ENCODE data around the gene BACE2.

BACE2 gene

GRCh38 chr21:41215856-41216408 is 48.0 kb downstream of the BACE2 start:
- DNase-seq (ENCODE audit: low spot score), result no peak

- no peak for DNase-seq (ENCODE audit: low spot score)
Observed at GRCh38 chr21:41216486-41216885, 48.5 kb downstream of the BACE2 start.

GRCh38 chr21:41217671-41218385 is 49.9 kb downstream of the BACE2 start:
- DNase-seq (ENCODE audit: low spot score), result no peak

GRCh38 chr21:41219498-41220207 is 51.7 kb downstream of the BACE2 start:
- DNase-seq (ENCODE audit: low spot score), result no peak

- no peak for DNase-seq (ENCODE audit: low spot score)
Observed at GRCh38 chr21:41220208-41220733, 52.3 kb downstream of the BACE2 start.

- DNase-seq (ENCODE audit: low spot score), result no peak
Observed at GRCh38 chr21:41222247-41223068, 54.5 kb downstream of the BACE2 start.

GRCh38 chr21:41226853-41227252 is 58.9 kb downstream of the BACE2 start:
- no peak for DNase-seq (ENCODE audit: low spot score)

GRCh38 chr21:41227357-41228005 is 59.5 kb downstream of the BACE2 start:
- DNase-seq (ENCODE audit: low spot score), result no peak

GRCh38 chr21:41228006-41228370 is 60.0 kb downstream of the BACE2 start:
- no peak for DNase-seq (ENCODE audit: low spot score)

GRCh38 chr21:41228492-41228891 is 60.5 kb downstream of the BACE2 start:
- no peak for DNase-seq (ENCODE audit: low spot score)

- DNase-seq (ENCODE audit: low spot score), result no peak
Observed at GRCh38 chr21:41228958-41229357, 61.0 kb downstream of the BACE2 start.

GRCh38 chr21:41229509-41230248 is 61.7 kb downstream of the BACE2 start:
- DNase-seq (ENCODE audit: low spot score), result no peak

- no peak for DNase-seq (ENCODE audit: low spot score)
Observed at GRCh38 chr21:41230497-41230896, 62.5 kb downstream of the BACE2 start.

- DNase-seq (ENCODE audit: low spot score), result no peak
Observed at GRCh38 chr21:41231060-41231459, 63.1 kb downstream of the BACE2 start.

GRCh38 chr21:41232013-41232412 is 64.1 kb downstream of the BACE2 start:
- no peak for DNase-seq (ENCODE audit: low spot score)

GRCh38 chr21:41233916-41234315 is 66.0 kb downstream of the BACE2 start:
- DNase-seq (ENCODE audit: low spot score), result no peak

- no peak for DNase-seq (ENCODE audit: low spot score)
Observed at GRCh38 chr21:41234569-41234968, 66.6 kb downstream of the BACE2 start.

- DNase-seq (ENCODE audit: low spot score), result no peak
Observed at GRCh38 chr21:41235201-41235600, 67.2 kb downstream of the BACE2 start.

GRCh38 chr21:41236352-41236973 is 68.5 kb downstream of the BACE2 start:
- no peak for DNase-seq (ENCODE audit: low spot score)
